ENCODE data around the gene CD300A. TPM values are rescaled to one million over a fixed set of nuclear protein-coding genes. Genes with fewer than 3 reads are reported as not detected.

CD300A gene
- total RNA-seq (10 to 100 TPM in 1 of 10 donors, 1 to 10 TPM in 4, under 1 TPM in 5; 0.38 to 13.1 (median 1.4) TPM), polyA plus RNA-seq (1 to 10 TPM in 1 of 2 donors, under 1 TPM in 1; 0.95 to 1.9 TPM)
- long read RNA-seq, donor 1, partial matches to known transcripts: 0 of 3 reads
- long read RNA-seq, donor 1, other reads (novel, unspliced or antisense): 0 of 3 reads
- long read RNA-seq, donor 2: 0 reads
- long read RNA-seq, donor 3, partial matches to known transcripts: 0 of 4 reads
- long read RNA-seq, donor 3, other reads (novel, unspliced or antisense): 0 of 4 reads

GRCh38 chr17:74466111-74466827 is at the start of gene CD300A:
CD300A (plus strand) TSS chr17:74466634; CDS start chr17:74466704, 70 bp downstream.
- peak; percentile 11 to 52 (median 36) for ATAC-seq
- intact Hi-C loops (cut with DNase I): no loop called here

GRCh38 chr17:74417178-74418045 is 49.0 kb upstream of the CD300A start:
- DNase-seq: no peak
- 81 to 82% methylated on average over 12 of the region's 12 CpGs for WGBS, 2 donors
- H3K9me3 ChIP-seq: no peaks in the 10 kb centered on the region
- H3K27me3 ChIP-seq: peaks cover 0 to 6% (median 0%) of the 10 kb centered on the region in 7 donors
- H3K4me1 ChIP-seq: peaks cover 0 to 6% (median 0%) of the 10 kb centered on the region in 9 donors
- intact Hi-C loops (cut with DNase I): no loop called here
- peak in 1 of 8 donors; percentile 22 for ATAC-seq
- H3K27ac ChIP-seq: no peak overlapping the region
- TF ChIP-seq CTCF (IDR thresholded peaks at IDR 0.05): no peak
- H3K4me3 ChIP-seq: no peak overlapping the region
- H3K36me3 ChIP-seq: no peaks in the 10 kb centered on the region

More at GRCh38 chr17:74466111-74466827, at the start of gene CD300A:
- Histone ChIP-seq H3K4me3 (peak within 1 kb of the TSS in 8 of 10 donors; percentile 3 to 67 (median 42)), H3K4me1 (peaks cover 0 to 62% (median 5%) of the 10 kb centered on the region in 9 donors), H3K36me3 (peaks cover 0 to 3% (median 0%) of the 10 kb centered on the region in 9 donors), H3K9me3 (no peaks in the 10 kb centered on the region), H3K27ac (peak within 1 kb of the TSS in 5 of 10 donors; percentile 7 to 91 (median 43)), H3K27me3 (peaks cover 0 to 40% (median 31%) of the 10 kb centered on the region in 7 donors)
- WGBS, 2 donors: 10 to 14% methylated on average over 25 of the region's 25 CpGs
- no peak for TF ChIP-seq CTCF (IDR thresholded peaks at IDR 0.05)
- peak; percentile 45 to 49 for DNase-seq

- no peak overlapping the region for H3K27ac ChIP-seq
- 74 to 82% methylated on average over 10 of the region's 10 CpGs for WGBS, 2 donors
- H3K27me3 ChIP-seq: peaks cover 0 to 6% (median 0%) of the 10 kb centered on the region in 7 donors
- H3K4me1 ChIP-seq: peaks cover 0 to 9% (median 1%) of the 10 kb centered on the region in 9 donors
- DNase-seq (no peak), ATAC-seq (no peak)
- H3K36me3 ChIP-seq: no peaks in the 10 kb centered on the region
- no peaks in the 10 kb centered on the region for H3K9me3 ChIP-seq
- no peak overlapping the region for H3K4me3 ChIP-seq
- intact Hi-C loops (cut with DNase I): loop anchor here in 1 of 10 donors (5.0 kb wide), 1 partner anchor 33 kb away; no protein-coding TSS in a partner anchor
- TF ChIP-seq CTCF (IDR thresholded peaks at IDR 0.05): no peak
Observed at GRCh38 chr17:74419928-74420411, 46.5 kb upstream of the CD300A start.
